Measurements from ENCODE around the gene DNAH7. TPM values are rescaled to one million over a fixed set of nuclear protein-coding genes. Genes with fewer than 3 reads are reported as not detected.

Gene DNAH7
- polyA plus RNA-seq, 1 experiment = 1.2 TPM

DNA sequence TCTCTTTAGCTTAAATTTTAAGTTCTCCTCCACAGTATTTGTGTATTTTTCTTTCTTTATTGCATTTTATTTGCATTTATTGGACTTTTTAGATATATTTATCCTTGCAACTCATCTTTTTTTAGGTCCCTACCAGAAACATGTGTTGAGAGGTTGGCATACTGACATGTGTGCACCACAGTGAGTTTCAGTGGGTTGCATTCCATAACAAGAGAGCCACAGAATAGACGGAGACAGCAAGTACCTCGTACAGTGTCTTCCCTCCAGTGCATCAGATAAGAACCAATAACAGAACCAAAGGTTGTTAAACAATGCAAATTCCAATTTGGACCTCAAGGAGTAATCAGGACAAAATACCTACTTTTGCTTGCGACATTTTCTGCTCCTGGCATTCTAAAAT, 111.9 kb downstream of the DNAH7 start:
- Histone ChIP-seq H3K9me3 (ENCODE audit: control insufficient read depth, insufficient read depth, low read length) (no peaks in the 10 kb centered on the region), H3K27me3 (ENCODE audit: control insufficient read depth, insufficient read depth, low read length) (no peaks in the 10 kb centered on the region), H3K4me3 (ENCODE audit: low read depth, low read length) (no peak overlapping the region), H3K27ac (ENCODE audit: low read depth, low read length) (no peak overlapping the region)
- DNase-seq (ENCODE audit: low read depth, low spot score) = no peak
- TF ChIP-seq, protein P1, sequence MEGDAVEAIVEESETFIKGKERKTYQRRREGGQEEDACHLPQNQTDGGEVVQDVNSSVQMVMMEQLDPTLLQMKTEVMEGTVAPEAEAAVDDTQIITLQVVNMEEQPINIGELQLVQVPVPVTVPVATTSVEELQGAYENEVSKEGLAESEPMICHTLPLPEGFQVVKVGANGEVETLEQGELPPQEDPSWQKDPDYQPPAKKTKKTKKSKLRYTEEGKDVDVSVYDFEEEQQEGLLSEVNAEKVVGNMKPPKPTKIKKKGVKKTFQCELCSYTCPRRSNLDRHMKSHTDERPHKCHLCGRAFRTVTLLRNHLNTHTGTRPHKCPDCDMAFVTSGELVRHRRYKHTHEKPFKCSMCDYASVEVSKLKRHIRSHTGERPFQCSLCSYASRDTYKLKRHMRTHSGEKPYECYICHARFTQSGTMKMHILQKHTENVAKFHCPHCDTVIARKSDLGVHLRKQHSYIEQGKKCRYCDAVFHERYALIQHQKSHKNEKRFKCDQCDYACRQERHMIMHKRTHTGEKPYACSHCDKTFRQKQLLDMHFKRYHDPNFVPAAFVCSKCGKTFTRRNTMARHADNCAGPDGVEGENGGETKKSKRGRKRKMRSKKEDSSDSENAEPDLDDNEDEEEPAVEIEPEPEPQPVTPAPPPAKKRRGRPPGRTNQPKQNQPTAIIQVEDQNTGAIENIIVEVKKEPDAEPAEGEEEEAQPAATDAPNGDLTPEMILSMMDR (IDR thresholded peaks at IDR 0.05; ENCODE audit: low read depth, low read length) = no peak
- ChIA-PET POLR2A (no interaction called here), CTCF (no interaction called here)

DNA sequence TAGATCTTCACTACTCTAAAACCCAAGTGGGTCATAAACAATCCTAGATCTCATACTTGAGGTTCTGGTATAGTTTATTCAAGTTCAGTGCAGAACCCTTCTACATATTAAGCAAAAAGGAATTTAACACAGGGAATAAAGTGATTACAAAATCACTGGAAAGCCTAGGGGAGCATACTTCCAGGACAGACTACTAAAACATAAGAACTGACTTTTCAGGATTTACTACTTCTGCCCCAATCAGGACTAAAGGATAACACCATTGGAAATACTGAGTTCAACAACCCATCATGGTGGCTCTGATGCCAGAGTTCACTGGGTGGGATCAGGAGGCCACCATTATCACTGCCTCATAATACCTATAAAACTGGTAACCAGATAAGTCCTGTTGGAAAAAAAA, 123.6 kb downstream of the DNAH7 start:
- CTCF ChIA-PET = no interaction called here
- Histone ChIP-seq H3K9me3 (ENCODE audit: control insufficient read depth, insufficient read depth, low read length) (no peaks in the 10 kb centered on the region), H3K27me3 (ENCODE audit: control insufficient read depth, insufficient read depth, low read length) (no peaks in the 10 kb centered on the region), H3K27ac (ENCODE audit: low read depth, low read length) (no peak overlapping the region), H3K4me3 (ENCODE audit: low read depth, low read length) (no peak overlapping the region)
- no peak for DNase-seq (ENCODE audit: low read depth, low spot score)
- TF ChIP-seq, protein P1 (IDR thresholded peaks at IDR 0.05; ENCODE audit: low read depth, low read length) = no peak
- POLR2A ChIA-PET = no interaction called here

DNA sequence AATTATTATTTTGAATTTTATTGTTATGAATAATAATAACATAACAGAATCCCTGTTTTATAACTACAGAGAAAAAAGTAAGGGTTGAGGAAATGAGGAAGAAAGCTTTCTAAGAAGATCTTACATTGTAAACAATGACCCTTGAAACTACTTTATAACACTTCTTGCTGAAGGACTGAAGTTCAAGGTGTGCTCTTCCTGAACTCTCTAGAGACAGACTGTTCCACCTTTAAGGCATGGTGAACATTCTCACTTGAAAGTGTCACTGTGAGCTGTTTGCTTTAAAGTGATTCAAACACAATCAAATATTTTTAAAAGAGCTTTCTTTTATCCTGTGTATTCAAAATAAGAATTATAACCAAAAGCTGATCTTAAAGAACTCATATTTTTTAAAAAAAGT, 131.5 kb downstream of the DNAH7 start:
- Histone ChIP-seq H3K4me3 (ENCODE audit: low read depth, low read length) (no peak overlapping the region), H3K9me3 (ENCODE audit: control insufficient read depth, insufficient read depth, low read length) (no peaks in the 10 kb centered on the region), H3K27ac (ENCODE audit: low read depth, low read length) (no peak overlapping the region), H3K27me3 (ENCODE audit: control insufficient read depth, insufficient read depth, low read length) (no peaks in the 10 kb centered on the region)
- DNase-seq (ENCODE audit: low read depth, low spot score) = no peak
- TF ChIP-seq, protein P1 (IDR thresholded peaks at IDR 0.05; ENCODE audit: low read depth, low read length) = no peak
- ChIA-PET CTCF (interaction anchor here (0.6 to 7.8 kb wide), 10 partner anchors 39 to 618 kb away, joined by 3 to 219 read pairs (median 10); partner anchors contain the start of gene DNAH7), POLR2A (no interaction called here)

DNA sequence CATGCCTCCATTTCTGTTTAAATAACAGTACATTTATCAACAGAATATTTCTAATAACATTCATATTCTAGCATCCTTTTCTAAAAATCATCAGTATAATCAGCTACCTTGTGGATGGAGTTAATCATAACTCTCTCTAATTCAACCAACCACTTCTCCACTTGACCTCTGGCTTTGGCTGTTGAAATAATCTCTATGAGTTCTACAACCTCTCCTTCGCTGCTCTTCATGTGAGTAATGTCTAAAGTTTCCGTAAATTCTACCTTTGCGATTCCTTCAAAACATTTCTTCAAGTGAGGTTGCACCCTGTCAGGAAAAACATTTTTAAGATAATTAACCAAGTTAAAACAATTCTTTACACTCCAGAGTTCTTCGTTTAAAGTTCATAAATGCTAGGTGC, 134.2 kb downstream of the DNAH7 start:
- DNase-seq (ENCODE audit: low read depth, low spot score) = no peak
- H3K27me3 ChIP-seq (ENCODE audit: control insufficient read depth, insufficient read depth, low read length) = no peaks in the 10 kb centered on the region
- CTCF ChIA-PET = interaction anchor here (1.0 to 7.8 kb wide), 4 partner anchors 132 to 615 kb away, joined by 3 to 219 read pairs (median 32); no protein-coding TSS in a partner anchor

DNA sequence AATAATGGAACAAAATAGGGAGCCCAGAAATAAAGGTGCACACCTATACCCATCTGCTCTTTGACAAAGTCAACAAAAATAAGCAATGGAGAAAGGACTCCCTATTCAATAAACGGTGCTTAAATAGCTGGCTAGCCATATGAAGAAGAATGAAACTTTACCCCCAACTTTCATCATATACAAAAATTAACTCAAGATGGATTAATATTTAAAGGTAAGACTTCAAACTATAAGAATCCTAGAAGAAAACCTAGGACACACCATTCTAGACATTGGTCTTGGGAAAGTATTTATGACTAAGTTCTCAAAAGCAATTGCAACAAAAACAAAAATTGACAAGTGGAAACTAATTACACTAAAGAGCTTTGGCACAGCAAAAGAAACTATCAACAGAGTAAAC, 139.1 kb downstream of the DNAH7 start:
- Histone ChIP-seq H3K27ac (ENCODE audit: low read depth, low read length) (no peak overlapping the region), H3K4me3 (ENCODE audit: low read depth, low read length) (no peak overlapping the region), H3K27me3 (ENCODE audit: control insufficient read depth, insufficient read depth, low read length) (no peaks in the 10 kb centered on the region), H3K9me3 (ENCODE audit: control insufficient read depth, insufficient read depth, low read length) (no peaks in the 10 kb centered on the region)
- CTCF ChIA-PET = interaction anchor here (1.2 kb wide), 1 partner anchor 9 kb away, joined by 3 read pairs; no protein-coding TSS in a partner anchor
- TF ChIP-seq, protein P1 (IDR thresholded peaks at IDR 0.05; ENCODE audit: low read depth, low read length) = no peak
- DNase-seq (ENCODE audit: low read depth, low spot score) = no peak
- POLR2A ChIA-PET = no interaction called here

More for the DNA sequence above, 134.2 kb downstream of the DNAH7 start:
- Histone ChIP-seq H3K4me3 (ENCODE audit: low read depth, low read length) (no peak overlapping the region), H3K27ac (ENCODE audit: low read depth, low read length) (no peak overlapping the region), H3K9me3 (ENCODE audit: control insufficient read depth, insufficient read depth, low read length) (no peaks in the 10 kb centered on the region)
- TF ChIP-seq, protein P1 (IDR thresholded peaks at IDR 0.05; ENCODE audit: low read depth, low read length) = no peak
- POLR2A ChIA-PET = interaction anchor here (0.7 kb wide), 1 partner anchor 614 kb away, joined by 4 read pairs; no protein-coding TSS in a partner anchor
